H7 (cell line): Measurements from ENCODE around the gene PRKRA. TPM values are rescaled to one million over a fixed set of nuclear protein-coding genes. Genes with fewer than 3 reads are reported as not detected.

Source experiments
- DNase-seq: peaks from one replicate; pipeline ENCODE4 v3.0.0; 2012
- H3K27me3 ChIP-seq: 2 replicates; pipeline ENCODE4 v1.6.0; 2011; ENCODE audit warnings: mild to moderate bottlenecking, low read length; ENCODE audit not compliant: control insufficient read depth, insufficient read depth
- H3K36me3 ChIP-seq: replicated peaks from 2 replicates; pipeline ENCODE4 v1.5.1; 2011; ENCODE audit warnings: low read length; ENCODE audit not compliant: control insufficient read depth, insufficient read depth
- H3K4me3 ChIP-seq: 2 replicates; pipeline ENCODE4 v1.5.1; 2011; ENCODE audit warnings: low read depth, mild to moderate bottlenecking, control low read depth, low read length, moderate library complexity; ENCODE audit not compliant: insufficient read depth
- total RNA-seq: library from RNA; depleted of rRNA; stranded (reverse); fragments of >200 nt; shearing (Covaris generic); gene quantifications from 2 replicates; pipeline ENCODE4 v1.2.3, GENCODE V29; 2014; rRNA removed

The PRKRA gene
- 67.2 and 81.3 TPM in 2 replicates for total RNA-seq

GRCh38 chr2:178450774-178451525 is at the start of gene PRKRA, which contains the start of gene PJVK:
TSS of gene PRKRA (minus strand) at chr2:178451175. CDS start at chr2:178451030, 145 bp downstream.
TSS of gene PJVK (plus strand) at chr2:178451378. CDS start at chr2:178453410, 2,032 bp downstream.
- peak; percentile 97 for DNase-seq
- peak within 1 kb of the TSS; percentile 98 for H3K4me3 ChIP-seq
- H3K36me3 ChIP-seq = peaks cover 13% of the 10 kb centered on the region
- H3K27me3 ChIP-seq = no peaks in the 10 kb centered on the region

DNA sequence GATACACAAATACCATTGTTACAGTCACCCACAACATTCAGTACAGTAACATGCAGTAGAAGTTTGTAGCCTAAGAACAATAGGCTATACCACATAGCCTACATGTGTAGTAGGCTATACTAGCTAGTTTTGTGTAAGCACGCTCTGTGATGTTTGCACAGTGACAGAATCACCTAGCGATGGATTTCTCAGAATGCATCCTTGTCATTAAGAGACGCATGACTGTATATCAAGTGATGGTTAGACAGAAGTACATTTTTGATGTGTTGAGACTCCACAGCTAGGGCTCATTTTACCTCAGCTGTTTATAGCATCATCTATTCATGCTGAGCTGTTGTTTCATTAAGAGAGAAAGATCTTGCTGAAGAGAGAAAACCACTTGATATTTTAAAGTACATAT is 48.7 kb upstream of the PRKRA start:
- H3K27me3 ChIP-seq = no peaks in the 10 kb centered on the region
- H3K4me3 ChIP-seq = no peak overlapping the region
- no peak for DNase-seq
- peaks cover 3% of the 10 kb centered on the region for H3K36me3 ChIP-seq

GRCh38 chr2:178498137-178498536 is 47.2 kb upstream of the PRKRA start:
- Histone ChIP-seq H3K36me3 (peaks cover 9% of the 10 kb centered on the region), H3K4me3 (no peak overlapping the region), H3K27me3 (no peaks in the 10 kb centered on the region)
- DNase-seq = no peak

- Histone ChIP-seq H3K27me3 (no peaks in the 10 kb centered on the region), H3K36me3 (peaks cover 7% of the 10 kb centered on the region), H3K4me3 (no peak overlapping the region)
- no peak for DNase-seq
Observed at GRCh38 chr2:178496049-178496448, 45.1 kb upstream of the PRKRA start.

- peaks cover 7% of the 10 kb centered on the region for H3K36me3 ChIP-seq
- no peak overlapping the region for H3K4me3 ChIP-seq
- no peak for DNase-seq
- H3K27me3 ChIP-seq = no peaks in the 10 kb centered on the region
Observed at GRCh38 chr2:178491612-178492011, 40.6 kb upstream of the PRKRA start.

DNA sequence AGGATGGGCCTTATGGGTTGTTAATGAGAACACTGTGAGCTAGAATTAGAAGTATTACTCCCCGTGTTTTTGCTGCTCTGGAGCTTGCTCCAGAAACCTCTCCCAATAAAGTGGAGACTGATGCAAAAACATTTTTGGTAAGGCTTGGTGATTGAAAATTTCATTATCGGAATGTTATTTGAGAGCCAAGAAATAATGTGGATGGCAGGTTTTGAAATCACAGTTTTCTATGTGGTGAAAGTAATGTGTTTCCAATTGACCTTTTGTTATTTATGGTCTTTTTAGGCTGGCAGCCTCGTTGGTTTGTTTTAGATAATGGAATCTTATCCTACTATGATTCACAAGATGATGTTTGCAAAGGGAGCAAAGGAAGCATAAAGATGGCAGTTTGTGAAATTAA is 34.4 kb upstream of the PRKRA start:
- Histone ChIP-seq H3K36me3 (no peaks in the 10 kb centered on the region), H3K4me3 (no peak overlapping the region), H3K27me3 (no peaks in the 10 kb centered on the region)
- no peak for DNase-seq

- Histone ChIP-seq H3K36me3 (no peaks in the 10 kb centered on the region), H3K4me3 (no peak overlapping the region), H3K27me3 (no peaks in the 10 kb centered on the region)
- no peak for DNase-seq
Observed at GRCh38 chr2:178484245-178485041, 33.5 kb upstream of the PRKRA start.

GRCh38 chr2:178482437-178482836 is 31.5 kb upstream of the PRKRA start:
- Histone ChIP-seq H3K27me3 (no peaks in the 10 kb centered on the region), H3K4me3 (no peak overlapping the region), H3K36me3 (no peaks in the 10 kb centered on the region)
- DNase-seq = no peak

- DNase-seq = peak; percentile 93
- Histone ChIP-seq H3K4me3 (peak within 1 kb of the TSS; percentile 67), H3K36me3 (no peaks in the 10 kb centered on the region), H3K27me3 (no peaks in the 10 kb centered on the region)
Observed at GRCh38 chr2:178480227-178481181, 29.5 kb upstream of the PRKRA start, which contains the start of gene PLEKHA3. TSS of gene PLEKHA3 (plus strand) at chr2:178480457. CDS start at chr2:178480870, 413 bp downstream.

- no peaks in the 10 kb centered on the region for H3K27me3 ChIP-seq
- peak overlapping the region; percentile 67 for H3K4me3 ChIP-seq
- H3K36me3 ChIP-seq = no peaks in the 10 kb centered on the region
- DNase-seq = no peak
Observed at GRCh38 chr2:178479758-178480226, 28.8 kb upstream of the PRKRA start.

DNA sequence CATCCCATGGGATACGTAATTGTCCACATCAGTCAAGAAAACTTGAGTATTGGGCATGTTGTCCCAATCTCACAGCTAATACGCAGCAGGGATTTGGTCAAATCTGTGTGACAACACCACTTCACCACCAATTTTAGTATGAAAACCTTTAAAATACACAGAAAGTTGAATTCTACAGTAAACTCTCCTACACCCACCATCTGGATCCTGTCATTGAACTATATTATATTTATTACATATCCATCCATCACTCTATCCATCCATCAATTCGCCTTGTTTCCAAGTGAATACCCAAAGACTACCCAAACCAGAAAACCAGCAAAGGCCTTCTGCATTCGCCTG is 28.3 kb upstream of the PRKRA start:
- Histone ChIP-seq H3K27me3 (no peaks in the 10 kb centered on the region), H3K36me3 (no peaks in the 10 kb centered on the region), H3K4me3 (no peak overlapping the region)
- DNase-seq = no peak

- peak within 1 kb of the TSS; percentile 77 for H3K4me3 ChIP-seq
- no peaks in the 10 kb centered on the region for H3K36me3 ChIP-seq
- DNase-seq = peak; percentile 91
- H3K27me3 ChIP-seq = no peaks in the 10 kb centered on the region
Observed at GRCh38 chr2:178478439-178479274, 27.7 kb upstream of the PRKRA start, which contains the start of gene FKBP7. TSS of gene FKBP7 (minus strand) at chr2:178478600. CDS start at chr2:178478499, 101 bp downstream.

GRCh38 chr2:178478130-178478438 is 27.1 kb upstream of the PRKRA start:
- DNase-seq = peak; percentile 30
- no peaks in the 10 kb centered on the region for H3K36me3 ChIP-seq
- H3K27me3 ChIP-seq = no peaks in the 10 kb centered on the region
- H3K4me3 ChIP-seq = peak overlapping the region; percentile 77
